Uterus (tissue), 4 donors: ENCODE data around the gene RBM24. TPM values are rescaled to one million over a fixed set of nuclear protein-coding genes. Genes with fewer than 3 reads are reported as not detected.

Experiments
- DNase-seq, 2 donors: peaks; one replicate each; pipeline ENCODE4 v3.0.0-alpha.2; 2019 to 2020
- H3K27ac ChIP-seq, 2 donors: fragments of 200-600 bp; sonication (generic); 1 replicate in 1 of 2; 2 replicates in 1 of 2; pipeline ENCODE4 v1.5.1; 2016 to 2018
- H3K27me3 ChIP-seq, 2 donors: fragments of 200-600 bp; sonication (generic); one replicate each; pipeline ENCODE4 v1.5.1; 2018 to 2019; ENCODE audit warnings: control low read depth in 1 of 2
- H3K36me3 ChIP-seq, 2 donors: fragments of 200-600 bp; sonication (generic); one replicate each; pipeline ENCODE4 v1.5.1; 2019; ENCODE audit warnings: control low read depth in 1 of 2
- H3K4me1 ChIP-seq, 2 donors: fragments of 200-600 bp; sonication (generic); one replicate each; pipeline ENCODE4 v1.5.1; 2018 to 2019; ENCODE audit warnings: control low read depth in 1 of 2
- H3K4me3 ChIP-seq, 2 donors: fragments of 200-600 bp; sonication (generic); 1 replicate in 1 of 2; 2 replicates in 1 of 2; pipeline ENCODE4 v1.5.1; 2018 to 2019; ENCODE audit warnings: mild to moderate bottlenecking in 1 of 2
- H3K9me3 ChIP-seq, 2 donors: fragments of 200-600 bp; sonication (generic); one replicate each; pipeline ENCODE4 v1.5.1; 2019; ENCODE audit warnings: control low read depth in 1 of 2
- CTCF ChIP-seq, 4 experiments: fragments of 200-600 bp in 2 of 4; fragments of 450-650 bp in 2 of 4; sonication (generic) in 2 of 4; IDR thresholded peaks; one replicate each; pipeline ENCODE4 v1.5.1; 2016 to 2019; ENCODE audit warnings: antibody characterized with exemption in 4 of 4, mild to moderate bottlenecking in 2 of 4, moderate library complexity in 1 of 4
- POLR2A ChIP-seq, 2 donors: fragments of 450-650 bp; IDR thresholded peaks; one replicate each; pipeline ENCODE4 v1.6.1; 2016; ENCODE audit warnings: antibody characterized with exemption in 2 of 2, mild to moderate bottlenecking in 1 of 2, moderate library complexity in 1 of 2
- intact Hi-C: fragments of 100-400 bp; cut with DNase I; formaldehyde crosslinking; loops from one replicate; pipeline ENCODE4 v1.15.1; 2023; ENCODE audit warnings: low total_unique reads
- total RNA-seq, 4 donors: library from RNA; depleted of rRNA in 3 of 4; stranded (reverse); fragments of >200 nt in 3 of 4; gene quantifications; one replicate each; pipeline versions ENCODE4 v1.1.0 to v1.2.4, GENCODE V29; 2014 to 2023
- donor health status: DM: yes; HTN: yes; CAD: no.

RBM24 gene
- total RNA-seq, 4 donors from 2014 or later: 2.0 to 69.4 (median 27.0) TPM

- Histone ChIP-seq H3K4me3 (no peak overlapping the region), H3K9me3 (no peaks in the 10 kb centered on the region), H3K27me3 (no peaks in the 10 kb centered on the region), H3K4me1 (no peaks in the 10 kb centered on the region), H3K27ac (no peak overlapping the region), H3K36me3 (no peaks in the 10 kb centered on the region)
- TF ChIP-seq CTCF (IDR thresholded peaks at IDR 0.05): no peak
- TF ChIP-seq POLR2A (IDR thresholded peaks at IDR 0.05): no peak
- intact Hi-C loops: no loop called here
- DNase-seq: no peak
These were observed 53.1 kb downstream of the RBM24 start for GRCh38 chr6:17334265-17334664.

- no peak for TF ChIP-seq POLR2A (IDR thresholded peaks at IDR 0.05)
- no peak for TF ChIP-seq CTCF (IDR thresholded peaks at IDR 0.05)
- Histone ChIP-seq H3K27ac (no peak overlapping the region), H3K27me3 (no peaks in the 10 kb centered on the region), H3K36me3 (no peaks in the 10 kb centered on the region), H3K4me1 (no peaks in the 10 kb centered on the region), H3K4me3 (no peak overlapping the region), H3K9me3 (no peaks in the 10 kb centered on the region)
- DNase-seq: no peak
- intact Hi-C loops: no loop called here
These were observed 55.3 kb downstream of the RBM24 start for GRCh38 chr6:17336425-17336824.

DNA sequence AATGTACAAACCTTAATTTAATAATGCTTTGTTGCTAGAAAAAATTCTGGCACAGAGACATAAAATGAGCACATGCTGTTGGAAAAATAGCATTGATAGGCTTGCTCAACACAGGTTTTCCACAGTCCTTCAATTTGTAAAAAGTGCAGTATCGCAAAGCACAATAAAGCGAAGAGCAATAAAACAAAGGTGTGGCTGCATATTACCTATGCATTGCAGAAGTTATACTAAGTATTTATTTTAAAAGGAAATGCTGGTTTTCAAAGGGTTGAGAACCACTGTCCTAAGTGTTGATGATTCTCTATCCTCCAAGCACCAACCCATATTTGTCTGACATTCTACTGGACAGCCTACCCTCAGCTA lies 58.1 kb downstream of the RBM24 start:
- H3K4me3 ChIP-seq: no peak overlapping the region

GRCh38 chr6:17341117-17341805 lies 60.1 kb downstream of the RBM24 start:
- TF ChIP-seq POLR2A (IDR thresholded peaks at IDR 0.05): no peak
- TF ChIP-seq CTCF (IDR thresholded peaks at IDR 0.05): no peak
- DNase-seq: no peak
- no peak overlapping the region for H3K4me3 ChIP-seq
- no peaks in the 10 kb centered on the region for H3K9me3 ChIP-seq
- intact Hi-C loops: no loop called here
- no peaks in the 10 kb centered on the region for H3K27me3 ChIP-seq
- no peak overlapping the region for H3K27ac ChIP-seq
- H3K36me3 ChIP-seq: no peaks in the 10 kb centered on the region
- H3K4me1 ChIP-seq: no peaks in the 10 kb centered on the region

More for the DNA sequence above, 58.1 kb downstream of the RBM24 start:
- H3K36me3 ChIP-seq: no peaks in the 10 kb centered on the region
- no peak for DNase-seq
- intact Hi-C loops: no loop called here
- no peaks in the 10 kb centered on the region for H3K9me3 ChIP-seq
- TF ChIP-seq POLR2A (IDR thresholded peaks at IDR 0.05): no peak
- no peak for TF ChIP-seq CTCF (IDR thresholded peaks at IDR 0.05)
- no peak overlapping the region for H3K27ac ChIP-seq
- H3K4me1 ChIP-seq: no peaks in the 10 kb centered on the region
- H3K27me3 ChIP-seq: no peaks in the 10 kb centered on the region

GRCh38 chr6:17341891-17342290 lies 60.7 kb downstream of the RBM24 start:
- Histone ChIP-seq H3K4me3 (no peak overlapping the region), H3K27ac (no peak overlapping the region), H3K9me3 (no peaks in the 10 kb centered on the region), H3K27me3 (no peaks in the 10 kb centered on the region), H3K4me1 (no peaks in the 10 kb centered on the region), H3K36me3 (no peaks in the 10 kb centered on the region)
- intact Hi-C loops: no loop called here
- no peak for DNase-seq
- TF ChIP-seq CTCF (IDR thresholded peaks at IDR 0.05): no peak
- no peak for TF ChIP-seq POLR2A (IDR thresholded peaks at IDR 0.05)
